ENCODE results near the gene PCIF1.

Gene PCIF1

DNA sequence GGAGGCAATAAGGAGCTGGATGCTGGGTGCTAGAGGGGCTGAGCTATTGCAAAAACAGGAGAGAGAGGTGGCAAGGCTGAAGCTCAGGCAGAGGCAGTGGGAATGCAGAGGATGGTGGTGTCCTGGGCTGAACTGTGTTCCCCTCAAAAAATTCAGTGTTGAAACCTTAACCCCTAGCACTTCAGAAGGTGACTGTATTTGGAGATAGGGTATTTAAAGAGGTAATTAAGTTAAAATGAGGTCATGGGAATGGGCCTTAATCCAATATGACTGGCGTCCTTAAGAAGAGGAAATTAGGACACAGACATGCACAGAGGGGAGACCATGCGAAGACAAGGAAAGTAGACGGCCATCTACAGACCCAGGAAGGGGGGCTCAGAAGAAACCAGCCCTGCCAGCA lies 62.7 kb downstream of the PCIF1 start:
- DNase-seq: no peak

Measured in activated CD4-positive, alpha-beta T cell treated with anti-CD3 and anti-CD28 coated beads, Interleukin-2, Interleukin-6, amounts not matched to agents 100 ng/mL and 50 ng/mL, durations not matched to agents 16 hours and 8 hours (primary cell).